T-cell (primary cell): ENCODE results near the gene IFNW1. TPM values are rescaled to one million over a fixed set of nuclear protein-coding genes. Genes with fewer than 3 reads are reported as not detected.
"Not testable (repeated sequence)": the region's sequence is repeated elsewhere in the genome, so short reads cannot be mapped to it uniquely, and the experiment has no call there.

Source experiments
- ATAC-seq, 4 experiments: fragments of 200-7000 bp in 3 of 4; fragments of 150-1000 bp in 1 of 4; cut with Tn5 transposase; replicated peaks in 1 of 4; 1 replicate in 3 of 4; 2 replicates in 1 of 4; pipeline ENCODE4 v1.10.0; 2021; ENCODE audit warnings: moderate library complexity in 3 of 4, mild to moderate bottlenecking in 2 of 4, moderate number of reproducible peaks in 1 of 4
- CTCF ChIA-PET, 2 donors: fragments of 300-600 bp; sonication (Branson Sonifier 250); formaldehyde crosslinking; loops; one replicate each; lab custom pipeline; 2022; ENCODE audit warnings: antibody characterized with exemption in 2 of 2; lab: Charles Lee
- POLR2A ChIA-PET, 2 donors: fragments of 300-600 bp; sonication (Branson Sonifier 250); formaldehyde crosslinking; loops; one replicate each; lab custom pipeline; 2022; ENCODE audit warnings: antibody characterized with exemption in 2 of 2; lab: Charles Lee
- DNase-seq, 35 experiments: peaks; one replicate each; pipeline versions ENCODE4 v3.0.0 to v3.0.0-alpha.2; 2013 to 2023
- H3K27ac ChIP-seq: one replicate; pipeline ENCODE4 v1.5.1; 2013; ENCODE audit warnings: low read length
- H3K27me3 ChIP-seq, 2 experiments: replicated peaks in 1 of 2; 1 replicate in 1 of 2; 2 replicates in 1 of 2; pipeline versions ENCODE4 v1.6.1 to v1.7.0; 2013; ENCODE audit warnings: low read length in 1 of 2, mixed read lengths in 1 of 2; ENCODE audit not compliant: control insufficient read depth in 2 of 2, insufficient read depth in 2 of 2; ENCODE audit errors: extremely low read depth in 1 of 2
- H3K36me3 ChIP-seq, 2 donors: 1 replicate in 1 of 2; 2 replicates in 1 of 2; pipeline versions ENCODE4 v1.6.1 to v1.7.0; 2013; ENCODE audit warnings: low read length in 1 of 2; ENCODE audit not compliant: control insufficient read depth in 2 of 2, insufficient read depth in 1 of 2; ENCODE audit errors: extremely low read depth in 1 of 2
- H3K4me1 ChIP-seq, 2 experiments: 1 replicate in 1 of 2; 2 replicates in 1 of 2; pipeline versions ENCODE4 v1.6.1 to v1.7.0; 2013; ENCODE audit warnings: low read length in 2 of 2, mixed read lengths in 1 of 2; ENCODE audit not compliant: insufficient read depth in 2 of 2, control insufficient read depth in 1 of 2; ENCODE audit errors: extremely low read depth in 1 of 2
- H3K4me3 ChIP-seq, 2 donors: 1 replicate in 1 of 2; 2 replicates in 1 of 2; pipeline versions ENCODE4 v1.5.1 to v1.7.0; 2013; ENCODE audit warnings: mild to moderate bottlenecking in 2 of 2, low read length in 1 of 2, moderate library complexity in 1 of 2; ENCODE audit not compliant: control insufficient read depth in 1 of 2; ENCODE audit errors: extremely low read depth in 1 of 2
- H3K9me3 ChIP-seq: 2 replicates; pipeline ENCODE4 v1.7.0; 2013
- H3K27ac Mint-ChIP-seq, 2 donors: one replicate each; pipeline ENCODE4 v1.8.0; 2020 to 2021; ENCODE audit warnings: mild to moderate bottlenecking in 2 of 2, mixed read lengths in 2 of 2
- H3K27me3 Mint-ChIP-seq, 2 donors: one replicate each; pipeline ENCODE4 v1.8.0; 2021 to 2022; ENCODE audit warnings: mixed read lengths in 2 of 2
- H3K36me3 Mint-ChIP-seq: one replicate; pipeline ENCODE4 v1.8.0; 2021; ENCODE audit warnings: mixed read lengths
- H3K4me1 Mint-ChIP-seq, 3 donors: one replicate each; pipeline ENCODE4 v1.8.0; 2020 to 2022; ENCODE audit warnings: mixed read lengths in 3 of 3, mild to moderate bottlenecking in 1 of 3
- H3K4me3 Mint-ChIP-seq, 3 donors: one replicate each; pipeline ENCODE4 v1.8.0; 2020 to 2022; ENCODE audit warnings: mild to moderate bottlenecking in 3 of 3, mixed read lengths in 3 of 3, moderate library complexity in 3 of 3
- H3K9me3 Mint-ChIP-seq, 3 donors: one replicate each; pipeline ENCODE4 v1.8.0; 2020 to 2022; ENCODE audit warnings: mixed read lengths in 3 of 3
- WGBS: methylation state at CpG from one replicate; pipeline ENCODE4 v1.1.5; 2013; ENCODE audit warnings: missing lambda C conversion rate; ENCODE audit not compliant: insufficient coverage; 5-methylcytosine and 5-hydroxymethylcytosine counted together
- total RNA-seq, 35 experiments: library from RNA in 6 of 35; stranded (reverse) in 6 of 35; fragments of 120-200 nt in 1 of 35; gene quantifications; one replicate each; pipeline versions ENCODE4 v1.2.1 to v1.2.4 and lab custom pipeline; 2013 to 2026

IFNW1 gene
- total RNA-seq, 5 donors from 2014 or later (not counting 1 experiment from before 2014, with no cell fraction given), result not detected

- Mint-ChIP-seq H3K4me3 (no peak overlapping the region), H3K27ac (peak overlapping the region; percentile 56 to 58)
- no peak overlapping the region for H3K27ac ChIP-seq
Observed at GRCh38 chr9:21144603-21145002, 3.0 kb upstream of the IFNW1 start.

GRCh38 chr9:21137020-21137419 is 4.6 kb downstream of the IFNW1 start:
- WGBS, result no CpG with 5 or more reads among the region's 1 CpG
- CTCF ChIA-PET, result no interaction called here

More at GRCh38 chr9:21144603-21145002, 3.0 kb upstream of the IFNW1 start:
- Mint-ChIP-seq H3K9me3 (peaks cover 9 to 22% (median 13%) of the 10 kb centered on the region in 3 donors), H3K36me3 (peaks cover 13% of the 10 kb centered on the region), H3K27me3 (no peaks in the 10 kb centered on the region), H3K4me1 (peaks cover 20 to 33% (median 22%) of the 10 kb centered on the region in 3 donors)
- peaks cover 0 to 7% of the 10 kb centered on the region in 2 experiments for H3K4me1 ChIP-seq
- H3K36me3 ChIP-seq, result no peaks in the 10 kb centered on the region
- no peaks in the 10 kb centered on the region for H3K9me3 ChIP-seq
- peaks cover 0 to 4% of the 10 kb centered on the region in 2 experiments for H3K27me3 ChIP-seq
- POLR2A ChIA-PET, result no interaction called here
- DNase-seq (peak in 1 of 35 experiments; percentile 4), ATAC-seq (no peak)
- WGBS, result no CpG with 5 or more reads among the region's 1 CpG
- no peak overlapping the region for H3K4me3 ChIP-seq
- CTCF ChIA-PET, result no interaction called here

GRCh38 chr9:21135736-21136135 is 5.9 kb downstream of the IFNW1 start:
- Histone ChIP-seq H3K4me3 (no peak overlapping the region), H3K36me3 (no peaks in the 10 kb centered on the region), H3K27me3 (no peaks in the 10 kb centered on the region), H3K27ac (no peak overlapping the region), H3K9me3 (no peaks in the 10 kb centered on the region), H3K4me1 (no peaks in the 10 kb centered on the region)
- no peak for ATAC-seq
- WGBS, result 71% methylated on average over 2 of the region's 3 CpGs
- no peak for DNase-seq
- Mint-ChIP-seq H3K27me3 (no peaks in the 10 kb centered on the region), H3K27ac (no peak overlapping the region), H3K36me3 (no peaks in the 10 kb centered on the region), H3K9me3 (no peaks in the 10 kb centered on the region), H3K4me3 (no peak overlapping the region), H3K4me1 (peaks cover 0 to under 1% (median 0%) of the 10 kb centered on the region in 3 donors)
- CTCF ChIA-PET, result no interaction called here
- POLR2A ChIA-PET, result no interaction called here

More at GRCh38 chr9:21137020-21137419, 4.6 kb downstream of the IFNW1 start:
- Histone ChIP-seq H3K27me3 (no peaks in the 10 kb centered on the region), H3K4me3 (no peak overlapping the region), H3K36me3 (no peaks in the 10 kb centered on the region), H3K4me1 (peaks cover 0 to 3% of the 10 kb centered on the region in 2 experiments), H3K27ac (no peak overlapping the region), H3K9me3 (no peaks in the 10 kb centered on the region)
- ATAC-seq (no peak), DNase-seq (no peak)
- no peak overlapping the region for H3K27ac Mint-ChIP-seq
- H3K9me3 Mint-ChIP-seq, result no peaks in the 10 kb centered on the region
- H3K4me1 Mint-ChIP-seq, result peaks cover 9 to 11% (median 10%) of the 10 kb centered on the region in 3 donors
- no peaks in the 10 kb centered on the region for H3K27me3 Mint-ChIP-seq
- H3K36me3 Mint-ChIP-seq, result no peaks in the 10 kb centered on the region
- no peak overlapping the region for H3K4me3 Mint-ChIP-seq
- POLR2A ChIA-PET, result no interaction called here

GRCh38 chr9:21128186-21128585 is 13.4 kb downstream of the IFNW1 start:
- H3K4me3 ChIP-seq, H3K4me3 Mint-ChIP-seq, H3K27ac ChIP-seq, H3K27me3 Mint-ChIP-seq, POLR2A ChIA-PET, H3K9me3 Mint-ChIP-seq, H3K36me3 Mint-ChIP-seq, ATAC-seq, DNase-seq, H3K9me3 ChIP-seq, H3K27me3 ChIP-seq, H3K4me1 ChIP-seq, H3K36me3 ChIP-seq: not testable (repeated sequence)
- CTCF ChIA-PET, result interaction anchor here in 1 of 2 donors (0.6 kb wide), 1 partner anchor 849 kb away, joined by 3 read pairs; no protein-coding TSS in a partner anchor
- Mint-ChIP-seq H3K4me1 (peaks cover 7 to 10% (median 10%) of the 10 kb centered on the region in 3 donors), H3K27ac (peak overlapping the region in 1 of 2 donors; percentile 5)

GRCh38 chr9:21121595-21122251 is 19.9 kb downstream of the IFNW1 start:
- Histone ChIP-seq H3K4me1 (no peaks in the 10 kb centered on the region), H3K9me3 (no peaks in the 10 kb centered on the region), H3K4me3 (no peak overlapping the region), H3K27me3 (no peaks in the 10 kb centered on the region), H3K27ac (no peak overlapping the region), H3K36me3 (no peaks in the 10 kb centered on the region)
- CTCF ChIA-PET, result interaction anchor here in 1 of 2 donors (1.1 kb wide), 1 partner anchor 43 kb away, joined by 3 read pairs; no protein-coding TSS in a partner anchor
- H3K36me3 Mint-ChIP-seq, result no peaks in the 10 kb centered on the region
- no peak for DNase-seq
- no peaks in the 10 kb centered on the region for H3K9me3 Mint-ChIP-seq
- H3K4me1 Mint-ChIP-seq, result no peaks in the 10 kb centered on the region
- no peak for ATAC-seq
- H3K27ac Mint-ChIP-seq, result no peak overlapping the region
- H3K27me3 Mint-ChIP-seq, result peaks cover 0 to 6% of the 10 kb centered on the region in 2 donors
- H3K4me3 Mint-ChIP-seq, result no peak overlapping the region
- POLR2A ChIA-PET, result no interaction called here
- WGBS, result 70% methylated on average over 2 of the region's 4 CpGs

GRCh38 chr9:21121079-21121478 is 20.6 kb downstream of the IFNW1 start:
- Histone ChIP-seq H3K27me3 (no peaks in the 10 kb centered on the region), H3K36me3 (no peaks in the 10 kb centered on the region), H3K27ac (no peak overlapping the region), H3K9me3 (no peaks in the 10 kb centered on the region), H3K4me3 (no peak overlapping the region), H3K4me1 (no peaks in the 10 kb centered on the region)
- ATAC-seq (no peak), DNase-seq (no peak)
- CTCF ChIA-PET, result interaction anchor here in 1 of 2 donors (1.1 kb wide), 1 partner anchor 42 kb away, joined by 3 read pairs; no protein-coding TSS in a partner anchor
- peaks cover 0 to 6% of the 10 kb centered on the region in 2 donors for H3K27me3 Mint-ChIP-seq
- H3K4me3 Mint-ChIP-seq, result no peak overlapping the region
- POLR2A ChIA-PET, result no interaction called here
- no peaks in the 10 kb centered on the region for H3K36me3 Mint-ChIP-seq
- no peaks in the 10 kb centered on the region for H3K4me1 Mint-ChIP-seq
- H3K9me3 Mint-ChIP-seq, result no peaks in the 10 kb centered on the region
- H3K27ac Mint-ChIP-seq, result no peak overlapping the region
- 100% methylated on average over 1 of the region's 2 CpGs for WGBS
